Lower leg skin (tissue), 3 donors: Measurements from ENCODE around the gene KCNG2.

Source experiments
- CTCF ChIP-seq, 3 donors: fragments of 450-650 bp; IDR thresholded peaks; one replicate each; pipeline ENCODE4 v1.5.1; 2016; ENCODE audit warnings: antibody characterized with exemption in 3 of 3, mild to moderate bottlenecking in 3 of 3, moderate library complexity in 2 of 3
- POLR2A ChIP-seq, 2 donors: fragments of 450-650 bp; IDR thresholded peaks; one replicate each; pipeline ENCODE4 v1.6.1; 2016 to 2017; ENCODE audit warnings: antibody characterized with exemption in 2 of 2, mild to moderate bottlenecking in 1 of 2, moderate library complexity in 1 of 2

GRCh38 chr18:79754831-79755351 lies 42.8 kb upstream of the KCNG2 start:
- TF ChIP-seq CTCF (IDR thresholded peaks at IDR 0.05) (no peak), POLR2A (IDR thresholded peaks at IDR 0.05) (no peak)
